ENCODE measurements around the gene BBX. TPM values are rescaled to one million over a fixed set of nuclear protein-coding genes. Genes with fewer than 3 reads are reported as not detected.

Gene BBX
- total RNA-seq, 1 experiment from 2014 or later = 45.0 TPM

- Mint-ChIP-seq H3K9me3 (no peaks in the 10 kb centered on the region), H3K4me3 (no peak overlapping the region), H3K4me1 (peaks cover 54% of the 10 kb centered on the region), H3K27me3 (ENCODE audit: low read depth) (no peaks in the 10 kb centered on the region), H3K36me3 (no peaks in the 10 kb centered on the region), H3K27ac (no peak overlapping the region; the same call in 1 of the 2 replicates)
- ChIA-PET POLR2A (no interaction called here), CTCF (no interaction called here)
- DNase-seq (ENCODE audit: low spot score) (no peak), ATAC-seq (no peak)
- TF ChIP-seq CREM (CRISPR knock-in tag; IDR thresholded peaks at IDR 0.05) (no peak), MXD4 (CRISPR knock-in tag; IDR thresholded peaks at IDR 0.05; ENCODE audit: borderline replicate concordance) (no peak), PRDM15 (CRISPR knock-in tag; IDR thresholded peaks at IDR 0.05) (no peak), ATF6 (CRISPR knock-in tag; IDR thresholded peaks at IDR 0.05) (no peak), HMGXB4 (CRISPR knock-in tag; IDR thresholded peaks at IDR 0.05) (no peak), KAT7 (CRISPR knock-in tag; IDR thresholded peaks at IDR 0.05; ENCODE audit: borderline replicate concordance) (no peak), ZNF416 (CRISPR knock-in tag; IDR thresholded peaks at IDR 0.05) (no peak), NR1H2 (CRISPR knock-in tag; IDR thresholded peaks at IDR 0.05) (no peak), HMGA2 (CRISPR knock-in tag; IDR thresholded peaks at IDR 0.05) (no peak), RELA (CRISPR knock-in tag; IDR thresholded peaks at IDR 0.05; ENCODE audit: borderline replicate concordance) (no peak), NR2C2 (CRISPR knock-in tag; IDR thresholded peaks at IDR 0.05) (no peak), GTF2I (CRISPR knock-in tag; conservative IDR thresholded peaks at IDR 0.05) (no peak), FOXP1 (CRISPR knock-in tag; IDR thresholded peaks at IDR 0.05; ENCODE audit: borderline replicate concordance) (no peak)
- TF ChIP-seq, protein P1, sequence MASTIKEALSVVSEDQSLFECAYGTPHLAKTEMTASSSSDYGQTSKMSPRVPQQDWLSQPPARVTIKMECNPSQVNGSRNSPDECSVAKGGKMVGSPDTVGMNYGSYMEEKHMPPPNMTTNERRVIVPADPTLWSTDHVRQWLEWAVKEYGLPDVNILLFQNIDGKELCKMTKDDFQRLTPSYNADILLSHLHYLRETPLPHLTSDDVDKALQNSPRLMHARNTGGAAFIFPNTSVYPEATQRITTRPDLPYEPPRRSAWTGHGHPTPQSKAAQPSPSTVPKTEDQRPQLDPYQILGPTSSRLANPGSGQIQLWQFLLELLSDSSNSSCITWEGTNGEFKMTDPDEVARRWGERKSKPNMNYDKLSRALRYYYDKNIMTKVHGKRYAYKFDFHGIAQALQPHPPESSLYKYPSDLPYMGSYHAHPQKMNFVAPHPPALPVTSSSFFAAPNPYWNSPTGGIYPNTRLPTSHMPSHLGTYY (CRISPR knock-in tag; IDR thresholded peaks at IDR 0.05) = no peak
- TF ChIP-seq, protein P2, sequence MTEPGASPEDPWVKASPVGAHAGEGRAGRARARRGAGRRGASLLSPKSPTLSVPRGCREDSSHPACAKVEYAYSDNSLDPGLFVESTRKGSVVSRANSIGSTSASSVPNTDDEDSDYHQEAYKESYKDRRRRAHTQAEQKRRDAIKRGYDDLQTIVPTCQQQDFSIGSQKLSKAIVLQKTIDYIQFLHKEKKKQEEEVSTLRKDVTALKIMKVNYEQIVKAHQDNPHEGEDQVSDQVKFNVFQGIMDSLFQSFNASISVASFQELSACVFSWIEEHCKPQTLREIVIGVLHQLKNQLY (CRISPR knock-in tag; IDR thresholded peaks at IDR 0.05) = no peak
- TF ChIP-seq, protein P3, sequence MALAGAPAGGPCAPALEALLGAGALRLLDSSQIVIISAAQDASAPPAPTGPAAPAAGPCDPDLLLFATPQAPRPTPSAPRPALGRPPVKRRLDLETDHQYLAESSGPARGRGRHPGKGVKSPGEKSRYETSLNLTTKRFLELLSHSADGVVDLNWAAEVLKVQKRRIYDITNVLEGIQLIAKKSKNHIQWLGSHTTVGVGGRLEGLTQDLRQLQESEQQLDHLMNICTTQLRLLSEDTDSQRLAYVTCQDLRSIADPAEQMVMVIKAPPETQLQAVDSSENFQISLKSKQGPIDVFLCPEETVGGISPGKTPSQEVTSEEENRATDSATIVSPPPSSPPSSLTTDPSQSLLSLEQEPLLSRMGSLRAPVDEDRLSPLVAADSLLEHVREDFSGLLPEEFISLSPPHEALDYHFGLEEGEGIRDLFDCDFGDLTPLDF (CRISPR knock-in tag; IDR thresholded peaks at IDR 0.05) = no peak
- TF ChIP-seq, protein P4, sequence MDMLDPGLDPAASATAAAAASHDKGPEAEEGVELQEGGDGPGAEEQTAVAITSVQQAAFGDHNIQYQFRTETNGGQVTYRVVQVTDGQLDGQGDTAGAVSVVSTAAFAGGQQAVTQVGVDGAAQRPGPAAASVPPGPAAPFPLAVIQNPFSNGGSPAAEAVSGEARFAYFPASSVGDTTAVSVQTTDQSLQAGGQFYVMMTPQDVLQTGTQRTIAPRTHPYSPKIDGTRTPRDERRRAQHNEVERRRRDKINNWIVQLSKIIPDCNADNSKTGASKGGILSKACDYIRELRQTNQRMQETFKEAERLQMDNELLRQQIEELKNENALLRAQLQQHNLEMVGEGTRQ (CRISPR knock-in tag; IDR thresholded peaks at IDR 0.05) = no peak
- TF ChIP-seq, protein P5, sequence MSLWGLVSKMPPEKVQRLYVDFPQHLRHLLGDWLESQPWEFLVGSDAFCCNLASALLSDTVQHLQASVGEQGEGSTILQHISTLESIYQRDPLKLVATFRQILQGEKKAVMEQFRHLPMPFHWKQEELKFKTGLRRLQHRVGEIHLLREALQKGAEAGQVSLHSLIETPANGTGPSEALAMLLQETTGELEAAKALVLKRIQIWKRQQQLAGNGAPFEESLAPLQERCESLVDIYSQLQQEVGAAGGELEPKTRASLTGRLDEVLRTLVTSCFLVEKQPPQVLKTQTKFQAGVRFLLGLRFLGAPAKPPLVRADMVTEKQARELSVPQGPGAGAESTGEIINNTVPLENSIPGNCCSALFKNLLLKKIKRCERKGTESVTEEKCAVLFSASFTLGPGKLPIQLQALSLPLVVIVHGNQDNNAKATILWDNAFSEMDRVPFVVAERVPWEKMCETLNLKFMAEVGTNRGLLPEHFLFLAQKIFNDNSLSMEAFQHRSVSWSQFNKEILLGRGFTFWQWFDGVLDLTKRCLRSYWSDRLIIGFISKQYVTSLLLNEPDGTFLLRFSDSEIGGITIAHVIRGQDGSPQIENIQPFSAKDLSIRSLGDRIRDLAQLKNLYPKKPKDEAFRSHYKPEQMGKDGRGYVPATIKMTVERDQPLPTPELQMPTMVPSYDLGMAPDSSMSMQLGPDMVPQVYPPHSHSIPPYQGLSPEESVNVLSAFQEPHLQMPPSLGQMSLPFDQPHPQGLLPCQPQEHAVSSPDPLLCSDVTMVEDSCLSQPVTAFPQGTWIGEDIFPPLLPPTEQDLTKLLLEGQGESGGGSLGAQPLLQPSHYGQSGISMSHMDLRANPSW (CRISPR knock-in tag; conservative IDR thresholded peaks at IDR 0.05; ENCODE audit: low read depth) = no peak
These were observed 96.8 kb downstream of the BBX start for GRCh38 chr3:107619549-107619948.

Measured in WTC11 (cell line).